GM18858 (cell line): ENCODE data around the gene DYRK1A.

Experiments
- ATAC-seq: cut with Tn5 transposase; IDR thresholded peaks from one replicate; pipeline ENCODE4 v1.9.1; 2021; ENCODE audit not compliant: unreplicated experiment

DYRK1A gene

GRCh38 chr21:37475186-37475868, 108.8 kb downstream of the DYRK1A start:
- ATAC-seq, result no peak

- ATAC-seq, result no peak
These were observed 112.2 kb downstream of the DYRK1A start for GRCh38 chr21:37478794-37479193.

GRCh38 chr21:37483776-37484175, 117.2 kb downstream of the DYRK1A start:
- ATAC-seq, result no peak

GRCh38 chr21:37484535-37485474, 118.2 kb downstream of the DYRK1A start:
- no peak for ATAC-seq

- no peak for ATAC-seq
These were observed 123.0 kb downstream of the DYRK1A start for GRCh38 chr21:37489553-37489952.

GRCh38 chr21:37490084-37490483, 123.5 kb downstream of the DYRK1A start:
- ATAC-seq, result no peak

GRCh38 chr21:37496972-37497371, 130.4 kb downstream of the DYRK1A start:
- ATAC-seq, result no peak

GRCh38 chr21:37498664-37499063, 132.1 kb downstream of the DYRK1A start:
- ATAC-seq, result no peak

GRCh38 chr21:37502947-37503346, 136.4 kb downstream of the DYRK1A start:
- ATAC-seq, result no peak

- ATAC-seq, result no peak
These were observed 137.4 kb downstream of the DYRK1A start for GRCh38 chr21:37503848-37504467.

GRCh38 chr21:37505963-37506362, 139.4 kb downstream of the DYRK1A start:
- ATAC-seq, result no peak

GRCh38 chr21:37507716-37508115, 141.1 kb downstream of the DYRK1A start:
- ATAC-seq, result no peak

GRCh38 chr21:37508341-37508740, 141.8 kb downstream of the DYRK1A start:
- no peak for ATAC-seq

GRCh38 chr21:37509802-37510393, 143.3 kb downstream of the DYRK1A start:
- no peak for ATAC-seq

- ATAC-seq, result no peak
These were observed 145.3 kb downstream of the DYRK1A start for GRCh38 chr21:37511848-37512247.

- no peak for ATAC-seq
These were observed 146.8 kb downstream of the DYRK1A start for GRCh38 chr21:37513383-37513782.

- no peak for ATAC-seq
These were observed 147.6 kb downstream of the DYRK1A start for GRCh38 chr21:37514038-37514667.

- ATAC-seq, result no peak
These were observed 150.4 kb downstream of the DYRK1A start for GRCh38 chr21:37516998-37517397.

GRCh38 chr21:37520801-37521200, 154.2 kb downstream of the DYRK1A start:
- ATAC-seq, result no peak

- no peak for ATAC-seq
These were observed 155.1 kb downstream of the DYRK1A start for GRCh38 chr21:37521658-37522057.
